H1 (cell line): ENCODE data around the gene GABRB2. TPM values are rescaled to one million over a fixed set of nuclear protein-coding genes. Genes with fewer than 3 reads are reported as not detected.

ENCODE experiments used
- FOSL1 ChIP-seq: IDR thresholded peaks from 2 replicates; pipeline ENCODE4 v1.6.1; 2011; ENCODE audit warnings: mild to moderate bottlenecking, low read depth, low read length, moderate library complexity; ENCODE audit not compliant: insufficient read depth
- GABPA ChIP-seq: IDR thresholded peaks from 2 replicates; pipeline ENCODE4 v1.6.1; 2011; ENCODE audit warnings: mild to moderate bottlenecking, low read length, moderate library complexity, borderline replicate concordance; ENCODE audit not compliant: insufficient read depth
- RFX5 ChIP-seq: IDR thresholded peaks from 2 replicates; pipeline ENCODE4 v1.6.1; 2011; ENCODE audit warnings: low read depth, low read length, improper control_type of control experiment, borderline replicate concordance
- RNF2 ChIP-seq: fragments of 200-900, 300-1000 bp; sonication (generic); IDR thresholded peaks from 2 replicates; pipeline ENCODE4 v1.7.1; 2016; ENCODE audit warnings: borderline replicate concordance, low read depth, mild to moderate bottlenecking, antibody characterized with exemption, low read length; ENCODE audit not compliant: poor library complexity, severe bottlenecking; ENCODE audit errors: missing control alignments
- TEAD4 ChIP-seq: IDR thresholded peaks from 2 replicates; pipeline ENCODE4 v1.6.1; 2012; ENCODE audit warnings: low read depth, low read length, inconsistent platforms, mixed read lengths
- YY1 ChIP-seq: IDR thresholded peaks from 2 replicates; pipeline ENCODE4 v1.6.1; 2011; ENCODE audit warnings: low read depth, mild to moderate bottlenecking, low read length
- polyA plus RNA-seq, 7 experiments: library from polyadenylated mRNA; depleted of rRNA in 3 of 7; stranded (reverse) in 5 of 7; unstranded in 2 of 7; fragments of >200 nt in 5 of 7; fragments of 200-250 nt in 2 of 7; gene quantifications; 1 replicate in 5 of 7; 2 replicates in 1 of 7; 4 replicates in 1 of 7; pipeline versions ENCODE4 v1.2.1 to v1.2.3, GENCODE V29; 2011 to 2013; ENCODE audit warnings: missing spikeins in 2 of 7, mixed read lengths in 2 of 7
- total RNA-seq: library from RNA; stranded (reverse); fragmentation: NEBNext Ultra II Directional; extraction: Animal tissue kit (Norgen Biotek cat#: 25700); gene quantifications from 2 replicates; pipeline ENCODE4 v1.2.1, GENCODE V29; 2021

GABRB2 gene
- total and polyA plus RNA-seq, 2 of the 8 experiments (the other 6 are each of a cell fraction or from before 2014, with no cell fraction given) = 0.54 to 1.9 TPM

- TF ChIP-seq YY1 (no peak), RNF2 (no peak), GABPA (no peak), TEAD4 (no peak), RFX5 (no peak), FOSL1 (no peak)
Measured at GRCh38 chr5:161498531-161498930, 48.0 kb downstream of the GABRB2 start (continued).
